Femur (tissue), 1 donor: ENCODE data around the gene APLF.
"Not testable (repeated sequence)": the region's sequence is repeated elsewhere in the genome, so short reads cannot be mapped to it uniquely, and the experiment has no call there.

Experiments used
- DNase-seq: peaks from one replicate; pipeline ENCODE4 v3.0.0-alpha.2; 2017

APLF gene

GRCh38 chr2:68537809-68538208, 70.4 kb downstream of the APLF start:
- DNase-seq: no peak

DNA sequence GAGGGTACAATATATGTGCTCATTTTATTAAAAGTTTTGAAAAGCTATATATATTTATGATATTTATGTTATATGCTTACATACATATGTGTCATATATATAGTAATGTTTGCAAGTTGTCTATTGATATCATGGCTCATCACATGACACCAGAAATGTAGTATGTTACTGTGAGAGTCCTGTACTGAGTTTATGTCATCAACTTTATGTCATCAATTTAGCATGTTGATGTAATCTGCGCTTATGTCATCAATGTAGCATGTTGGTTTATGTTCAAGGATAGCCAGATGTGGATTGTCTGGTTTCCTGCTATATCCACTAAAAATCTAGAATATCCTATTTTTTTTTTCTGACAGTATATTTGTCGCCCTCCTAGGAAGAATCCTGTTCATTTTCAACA, 77.4 kb downstream of the APLF start:
- no peak for DNase-seq

DNA sequence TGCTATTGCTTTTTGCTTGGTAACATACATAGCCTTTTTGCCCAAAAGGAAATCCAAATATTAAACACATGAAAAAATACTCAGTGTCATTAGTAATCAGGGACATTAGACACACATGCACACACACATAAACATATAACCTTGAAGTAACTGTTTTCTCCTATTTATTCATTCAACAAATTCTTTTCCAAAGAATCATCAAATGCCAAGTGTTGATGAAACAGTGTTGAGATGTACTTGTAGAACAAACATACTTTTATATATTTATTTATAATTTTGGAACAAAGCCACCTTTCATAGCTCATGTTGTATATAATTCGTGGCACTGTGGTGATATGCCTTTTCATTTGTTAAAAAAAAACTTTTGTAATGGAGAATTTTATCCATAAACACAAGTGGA, 81.0 kb downstream of the APLF start:
- DNase-seq: no peak

DNA sequence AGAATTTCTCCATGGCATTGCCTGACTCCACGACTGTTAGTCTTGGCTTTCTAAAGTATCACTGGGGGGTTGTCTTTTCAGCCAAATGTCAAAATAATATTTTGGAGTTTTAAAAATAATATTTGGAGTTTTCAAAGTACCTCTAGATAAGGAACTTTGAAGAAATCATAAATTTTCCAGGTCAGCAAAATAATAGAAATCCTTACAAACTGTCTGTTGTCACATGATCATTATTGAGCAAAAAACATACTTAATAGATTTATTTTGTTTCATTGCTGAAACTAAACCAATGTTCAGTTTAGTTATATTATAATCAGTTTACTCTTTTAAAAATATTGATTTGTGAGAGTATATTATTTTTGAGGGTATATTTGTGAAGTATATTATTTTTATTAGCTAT, 85.7 kb downstream of the APLF start:
- DNase-seq: no peak

DNA sequence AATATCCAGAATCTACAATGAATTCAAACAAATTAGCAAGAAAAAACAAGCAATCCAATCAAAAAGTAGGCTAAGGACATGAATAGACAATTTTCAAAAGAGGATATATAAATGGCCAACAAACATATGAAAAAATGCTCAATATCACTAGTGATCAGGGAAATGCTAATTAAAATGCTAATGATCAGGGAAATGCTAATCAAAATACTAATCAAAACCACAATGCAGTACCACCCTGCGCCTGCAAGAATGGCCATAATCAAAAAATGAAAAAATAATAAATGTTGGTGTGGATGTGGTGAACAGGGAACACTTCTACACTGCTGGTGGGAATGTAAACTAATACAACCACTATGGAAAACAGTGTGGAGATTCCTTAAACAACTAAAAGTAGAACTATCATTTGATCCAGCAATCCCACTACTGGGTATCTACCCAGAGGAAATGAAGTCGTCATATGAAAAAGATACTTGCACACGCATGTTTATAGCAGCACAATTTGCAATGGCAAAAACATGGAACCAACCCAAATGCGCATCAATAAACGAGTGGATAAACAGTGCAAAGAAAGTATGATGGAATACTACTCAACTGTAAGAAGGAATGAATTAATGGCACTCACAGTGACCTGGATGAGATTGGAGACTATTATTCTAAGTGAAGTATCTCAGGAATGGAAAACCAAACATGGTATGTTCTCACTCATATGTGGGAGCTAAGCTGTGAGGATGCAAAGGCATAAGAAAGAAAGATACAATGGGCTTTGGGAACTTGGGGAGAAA, 88.2 kb downstream of the APLF start:
- not testable (repeated sequence) for DNase-seq

DNA sequence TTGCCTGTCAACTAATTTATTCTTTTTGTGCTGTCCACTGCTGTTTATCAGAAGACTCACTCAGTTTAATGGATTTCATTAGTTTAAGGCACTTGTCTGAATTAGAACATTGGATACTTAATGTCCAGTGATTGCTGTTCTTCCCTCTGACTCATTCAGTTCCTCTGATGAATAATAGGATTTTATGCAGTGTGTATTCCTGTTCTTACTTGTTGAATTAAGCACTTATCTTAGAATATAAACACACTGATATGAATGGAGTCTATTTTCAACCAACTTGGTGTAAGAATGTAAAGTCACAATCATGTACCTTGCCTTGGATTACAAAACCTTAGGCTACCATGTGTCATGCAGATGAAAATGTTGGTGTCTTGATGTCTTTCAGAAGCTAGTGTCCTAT, 89.0 kb downstream of the APLF start:
- DNase-seq: no peak

DNA sequence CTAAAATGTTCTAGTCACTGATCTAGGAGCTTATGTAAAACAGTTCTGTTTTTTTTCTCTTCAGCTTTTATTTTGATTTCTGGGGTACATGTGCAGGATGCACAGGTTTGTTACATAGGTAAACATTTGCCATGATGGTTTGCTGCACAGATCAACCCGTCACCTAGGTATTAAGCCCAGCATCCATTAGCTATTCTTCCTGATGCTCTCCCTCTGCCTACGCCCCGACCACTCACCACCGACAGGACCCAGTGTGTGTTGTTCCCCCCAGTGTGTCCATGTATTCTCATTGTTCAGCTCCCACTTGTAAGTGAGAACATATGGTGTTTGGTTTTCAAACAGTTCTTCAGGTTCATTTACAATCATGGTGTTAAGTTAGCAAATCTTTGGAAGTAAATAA, 91.2 kb downstream of the APLF start:
- no peak for DNase-seq

- no peak for DNase-seq
Observed at GRCh38 chr2:68559692-68560091, 92.3 kb downstream of the APLF start.

GRCh38 chr2:68560545-68560944, 93.2 kb downstream of the APLF start:
- no peak for DNase-seq

GRCh38 chr2:68561372-68561771, 94.0 kb downstream of the APLF start:
- DNase-seq: no peak

DNA sequence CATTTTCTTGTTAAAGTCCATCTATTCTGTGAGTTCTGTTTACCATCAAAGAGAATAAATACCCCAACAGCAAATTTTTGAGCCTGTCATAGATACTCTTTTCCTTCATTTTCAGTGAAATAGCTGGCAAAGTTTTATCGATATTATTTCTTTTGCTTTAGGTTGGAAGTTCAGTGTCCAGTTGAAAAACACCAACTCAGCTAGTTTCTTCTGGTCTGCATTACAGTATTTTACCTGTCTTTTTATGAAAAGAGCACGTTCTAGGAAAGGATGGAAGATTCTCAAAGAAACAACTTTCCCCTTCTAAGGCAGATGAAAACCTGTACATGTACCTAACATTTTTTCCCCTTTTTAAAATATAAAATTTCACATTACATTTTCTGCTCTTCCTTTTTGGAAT, 95.5 kb downstream of the APLF start:
- DNase-seq: no peak

DNA sequence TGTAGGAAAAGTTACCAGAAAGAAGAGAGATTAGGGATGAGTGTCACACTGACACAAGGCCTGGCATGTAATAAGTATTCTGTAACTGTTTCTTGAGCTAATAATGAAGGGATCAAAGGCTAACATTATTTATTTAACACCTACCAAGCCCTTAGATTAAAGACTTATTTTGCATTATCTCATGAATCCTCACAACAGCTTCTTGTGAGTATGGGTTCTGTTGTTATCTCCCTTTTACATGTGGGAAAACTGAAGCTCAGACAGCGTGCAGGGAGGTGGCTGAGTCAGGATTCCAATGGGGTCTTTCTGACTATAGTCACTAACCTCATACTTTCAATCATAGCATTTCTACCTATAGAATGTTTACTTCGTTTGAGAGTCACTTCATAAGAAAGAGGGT, 97.0 kb downstream of the APLF start:
- DNase-seq: no peak

- no peak for DNase-seq
Observed at GRCh38 chr2:68565273-68565672, 97.9 kb downstream of the APLF start.

- DNase-seq: no peak
Observed at GRCh38 chr2:68565858-68566257, 98.5 kb downstream of the APLF start.

- DNase-seq: no peak
Observed at GRCh38 chr2:68566362-68566761, 99.0 kb downstream of the APLF start.

DNA sequence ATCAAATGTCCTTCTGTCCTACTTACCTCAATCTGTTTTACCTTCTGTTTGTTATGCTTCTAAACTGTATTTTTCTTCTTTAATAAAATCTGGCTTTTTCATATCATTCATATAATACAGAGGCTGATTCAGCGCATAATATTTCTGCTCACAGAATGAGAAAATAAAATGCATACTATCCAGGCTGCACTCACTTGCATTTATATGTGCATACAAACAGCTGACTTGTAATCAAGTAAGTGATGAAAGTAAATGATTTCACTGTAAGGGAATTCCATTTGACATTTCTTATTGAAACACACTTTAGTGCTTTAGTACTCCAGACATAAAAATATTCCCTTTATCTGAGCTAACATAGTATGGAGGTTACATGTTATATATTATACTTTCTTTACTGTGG, 100.7 kb downstream of the APLF start:
- no peak for DNase-seq

- no peak for DNase-seq
Observed at GRCh38 chr2:68569604-68570003, 102.2 kb downstream of the APLF start.

- not testable (repeated sequence) for DNase-seq
Observed at GRCh38 chr2:68570434-68570833, 103.0 kb downstream of the APLF start.

DNA sequence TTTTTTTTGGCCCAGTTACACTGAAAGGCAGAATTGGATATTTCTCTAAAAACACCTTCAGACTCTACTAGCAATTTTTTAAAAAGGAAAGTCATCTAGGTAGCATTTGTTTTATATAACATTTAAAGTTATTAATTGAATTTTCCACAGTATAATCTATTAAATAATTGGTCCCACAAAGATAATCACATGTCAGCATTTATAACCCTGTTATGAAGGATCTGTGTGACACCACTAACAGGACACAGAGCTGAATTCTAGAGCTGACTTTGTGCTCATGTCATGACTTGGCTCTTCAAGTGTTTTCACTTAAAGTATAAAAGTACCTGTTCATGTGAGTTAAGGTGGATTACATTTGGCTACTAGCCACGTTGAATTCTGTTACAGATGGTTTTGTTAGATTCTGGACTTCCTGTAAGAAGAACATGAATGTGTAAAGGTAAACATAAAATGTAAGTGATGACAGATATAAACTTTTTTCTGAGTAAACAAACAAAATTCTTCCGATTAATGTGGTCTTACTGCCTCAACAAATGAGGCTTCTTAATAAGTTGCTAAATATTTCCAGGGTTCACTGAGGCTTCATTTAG, 106.9 kb downstream of the APLF start:
- DNase-seq: no peak

- no peak for DNase-seq
Observed at GRCh38 chr2:68577183-68577582, 109.8 kb downstream of the APLF start.

GRCh38 chr2:68579689-68580088, 112.3 kb downstream of the APLF start:
- no peak for DNase-seq

- DNase-seq: no peak
Observed at GRCh38 chr2:68588589-68588988, 121.2 kb downstream of the APLF start.

DNA sequence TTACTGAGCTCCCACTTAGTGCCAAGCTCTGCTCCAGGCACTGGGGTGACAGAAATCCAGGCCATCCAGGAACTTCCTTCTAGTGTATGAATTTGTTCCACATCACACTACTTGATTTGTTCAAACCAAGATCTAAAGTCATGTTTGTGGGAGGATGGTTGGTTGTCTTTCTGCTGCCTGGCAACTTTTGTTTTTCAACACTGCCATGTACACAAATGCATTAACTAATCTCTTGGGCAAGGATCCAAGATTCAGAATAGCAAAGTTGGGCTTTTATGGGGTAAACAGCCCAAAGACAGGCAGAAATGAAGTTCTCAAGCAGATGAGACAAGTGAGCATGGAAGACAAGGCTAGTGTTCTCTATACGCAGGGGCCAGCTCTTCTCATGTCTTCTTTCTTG, 122.6 kb downstream of the APLF start:
- no peak for DNase-seq

- no peak for DNase-seq
Observed at GRCh38 chr2:68590702-68591101, 123.3 kb downstream of the APLF start.

- no peak for DNase-seq
Observed at GRCh38 chr2:68591225-68591624, 123.8 kb downstream of the APLF start.
